Esophagus muscularis mucosa (tissue), 4 donors: ENCODE data around the gene ZNF254. TPM values are rescaled to one million over a fixed set of nuclear protein-coding genes. Genes with fewer than 3 reads are reported as not detected.
"Not testable (repeated sequence)": the region's sequence is repeated elsewhere in the genome, so short reads cannot be mapped to it uniquely, and the experiment has no call there.

Experiments
- DNase-seq: peaks from one replicate; pipeline ENCODE4 v3.0.0-alpha.2; 2017; ENCODE audit errors: extremely low spot score
- H3K27ac ChIP-seq, 4 donors: fragments of 200-600 bp; sonication (generic); replicated peaks in 1 of 4; 1 replicate in 3 of 4; 2 replicates in 1 of 4; pipeline ENCODE4 v1.5.1; 2016 to 2019; ENCODE audit warnings: mild to moderate bottlenecking in 1 of 4
- H3K27me3 ChIP-seq, 4 donors: fragments of 200-600 bp; sonication (generic); one replicate each; pipeline versions ENCODE4 v1.5.1 to v1.6.0; 2016 to 2019
- H3K36me3 ChIP-seq, 4 donors: fragments of 200-600 bp; sonication (generic); one replicate each; pipeline ENCODE4 v1.5.1; 2016 to 2019
- H3K4me1 ChIP-seq, 4 donors: fragments of 200-600 bp; sonication (generic); one replicate each; pipeline ENCODE4 v1.5.1; 2016 to 2019
- H3K4me3 ChIP-seq, 4 donors: fragments of 200-600 bp; sonication (generic); 1 replicate in 2 of 4; 2 replicates in 2 of 4; pipeline ENCODE4 v1.5.1; 2016 to 2019; ENCODE audit warnings: mild to moderate bottlenecking in 4 of 4, moderate library complexity in 1 of 4
- H3K9me3 ChIP-seq, 4 donors: fragments of 200-600 bp; sonication (generic); 1 replicate in 3 of 4; 2 replicates in 1 of 4; pipeline ENCODE4 v1.5.1; 2016 to 2019
- CTCF ChIP-seq, 3 experiments: fragments of 200-600 bp in 2 of 3; fragments of 450-650 bp in 1 of 3; sonication (generic) in 2 of 3; IDR thresholded peaks; one replicate each; pipeline ENCODE4 v1.5.1; 2017 to 2019; ENCODE audit warnings: antibody characterized with exemption in 3 of 3, mild to moderate bottlenecking in 2 of 3, moderate library complexity in 1 of 3
- EP300 ChIP-seq: sonication (generic); formaldehyde crosslinking; IDR thresholded peaks from one replicate; pipeline ENCODE4 v1.6.1; 2017; ENCODE audit warnings: antibody characterized with exemption
- POLR2A ChIP-seq: fragments of 450-650 bp; IDR thresholded peaks from one replicate; pipeline ENCODE4 v1.6.1; 2017; ENCODE audit warnings: antibody characterized with exemption, moderate library complexity, mild to moderate bottlenecking, low read depth
- POLR2AphosphoS5 ChIP-seq, 2 donors: sonication (generic); formaldehyde crosslinking; IDR thresholded peaks; one replicate each; pipeline ENCODE4 v1.6.1; 2017; ENCODE audit warnings: antibody characterized with exemption in 2 of 2
- WGBS: methylation state at CpG from one replicate; pipeline ENCODE4 v1.1.5; 2018; 5-methylcytosine and 5-hydroxymethylcytosine counted together
- intact Hi-C: fragments of 100-400 bp; cut with DNase I; formaldehyde crosslinking; loops from one replicate; pipeline ENCODE4 v1.15.1; 2023
- total RNA-seq, 4 donors: library from RNA; depleted of rRNA; stranded (reverse); fragments of >200 nt; gene quantifications; one replicate each; pipeline versions ENCODE4 v1.1.0 to v1.2.1, GENCODE V29; 2016

The ZNF254 gene
- total RNA-seq, result 10 to 100 TPM in 1 of 4 donors, 1 to 10 TPM in 3; 8.1 to 13.7 (median 8.8) TPM

GRCh38 chr19:24086974-24087595, at the start of gene ZNF254:
Gene ZNF254, plus strand, starts transcription at chr19:24087187. Its CDS starts 121 bp downstream, at chr19:24087308.
- H3K9me3 ChIP-seq, result no peaks in the 10 kb centered on the region
- peaks cover 7 to 17% (median 13%) of the 10 kb centered on the region in 4 donors for H3K4me1 ChIP-seq
- intact Hi-C loops, result no loop called here
- no peak for TF ChIP-seq CTCF (IDR thresholded peaks at IDR 0.05)
- peak; percentile 71 to 81 for TF ChIP-seq POLR2AphosphoS5 (IDR thresholded peaks at IDR 0.05)
- peak; percentile 19 for TF ChIP-seq POLR2A
- WGBS, result 2% methylated on average over 19 of the region's 23 CpGs
- peaks cover 0 to 2% (median under 1%) of the 10 kb centered on the region in 4 donors for H3K36me3 ChIP-seq
- H3K4me3 ChIP-seq, result peak within 1 kb of the TSS; percentile 59 to 81 (median 68)
- peak within 1 kb of the TSS; percentile 71 to 88 (median 79) for H3K27ac ChIP-seq
- peak; percentile 97 for DNase-seq
- no peaks in the 10 kb centered on the region for H3K27me3 ChIP-seq

- intact Hi-C loops, result no loop called here
Measured at GRCh38 chr19:24040621-24041020, 46.4 kb upstream of the ZNF254 start.

GRCh38 chr19:24041326-24041725, 45.7 kb upstream of the ZNF254 start:
- H3K4me3 ChIP-seq, DNase-seq, H3K9me3 ChIP-seq, H3K27ac ChIP-seq, intact Hi-C loops, H3K27me3 ChIP-seq: not testable (repeated sequence)
- WGBS, result 98% methylated on average over 9 of the region's 32 CpGs
- Histone ChIP-seq H3K4me1 (peaks cover 8 to 29% (median 24%) of the 10 kb centered on the region in 4 donors), H3K36me3 (peaks cover 3 to 66% (median 20%) of the 10 kb centered on the region in 4 donors)

More at GRCh38 chr19:24040621-24041020, 46.4 kb upstream of the ZNF254 start:
- Histone ChIP-seq H3K27me3 (no peaks in the 10 kb centered on the region), H3K4me1 (peaks cover 12 to 36% (median 31%) of the 10 kb centered on the region in 4 donors), H3K36me3 (peaks cover 3 to 69% (median 19%) of the 10 kb centered on the region in 4 donors), H3K9me3 (no peaks in the 10 kb centered on the region), H3K27ac (no peak overlapping the region), H3K4me3 (no peak overlapping the region)
- DNase-seq, result no peak
- 99% methylated on average over 3 of the region's 3 CpGs for WGBS
- TF ChIP-seq POLR2AphosphoS5 (IDR thresholded peaks at IDR 0.05), result no peak
- no peak for TF ChIP-seq POLR2A
- TF ChIP-seq CTCF (IDR thresholded peaks at IDR 0.05), result no peak
- no peak for TF ChIP-seq EP300

- Histone ChIP-seq H3K9me3 (no peaks in the 10 kb centered on the region), H3K27me3 (no peaks in the 10 kb centered on the region), H3K27ac (no peak overlapping the region), H3K4me1 (no peaks in the 10 kb centered on the region), H3K36me3 (peaks cover 49 to 82% (median 59%) of the 10 kb centered on the region in 4 donors), H3K4me3 (no peak overlapping the region)
- 89% methylated on average over 1 of the region's 1 CpG for WGBS
- intact Hi-C loops, result no loop called here
- no peak for DNase-seq
- TF ChIP-seq POLR2A (no peak), CTCF (IDR thresholded peaks at IDR 0.05) (no peak), POLR2AphosphoS5 (IDR thresholded peaks at IDR 0.05) (no peak), EP300 (no peak)
Measured at GRCh38 chr19:24046550-24046949, 40.4 kb upstream of the ZNF254 start.

- DNase-seq, result no peak
- intact Hi-C loops, result no loop called here
- TF ChIP-seq CTCF (IDR thresholded peaks at IDR 0.05) (no peak), POLR2AphosphoS5 (IDR thresholded peaks at IDR 0.05) (no peak), POLR2A (no peak), EP300 (no peak)
- Histone ChIP-seq H3K27me3 (no peaks in the 10 kb centered on the region), H3K4me1 (no peaks in the 10 kb centered on the region), H3K9me3 (no peaks in the 10 kb centered on the region), H3K36me3 (peaks cover 63 to 87% (median 70%) of the 10 kb centered on the region in 4 donors), H3K27ac (no peak overlapping the region), H3K4me3 (no peak overlapping the region)
- WGBS, result 100% methylated on average over 5 of the region's 10 CpGs
Measured at GRCh38 chr19:24048261-24048660, 38.7 kb upstream of the ZNF254 start.
